ENCODE data around the gene SIN3B. TPM values are rescaled to one million over a fixed set of nuclear protein-coding genes. Genes with fewer than 3 reads are reported as not detected.

The SIN3B gene
- polyA plus RNA-seq, 3 donors = 7.2 to 154 (median 10.2) TPM

DNA sequence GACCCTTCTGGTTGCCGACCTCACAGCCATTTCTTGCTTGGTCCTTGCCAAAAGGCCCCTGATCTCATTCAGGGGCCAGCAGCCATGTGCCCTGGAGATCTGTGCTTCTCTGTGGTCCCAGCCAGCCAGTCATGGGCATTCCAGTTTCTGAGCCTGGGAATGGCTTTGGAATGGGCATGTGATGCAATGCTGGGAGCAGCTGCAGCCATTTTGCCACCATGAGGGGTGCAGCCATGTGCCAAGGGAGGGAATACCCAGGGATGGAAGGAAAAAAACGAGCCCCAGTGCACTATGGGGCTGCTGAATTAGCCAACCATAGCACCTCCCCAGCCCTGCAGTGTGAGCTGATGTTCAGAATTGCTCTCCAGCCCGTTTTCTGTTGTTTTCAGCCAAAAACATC, 85.9 kb downstream of the SIN3B start:
- Histone ChIP-seq H3K9me3 (replicated peaks in 1 of 2; ENCODE audit: control insufficient read depth in 1 of 2, insufficient read depth in 1 of 2, low read length in 2 of 2) (peaks cover 29 to 44% of the 10 kb centered on the region in 2 donors), H3K27me3 (ENCODE audit: control insufficient read depth in 2 of 2, insufficient read depth in 2 of 2, low read length in 2 of 2) (no peaks in the 10 kb centered on the region)
- peaks cover 8 to 21% (median 21%) of the 10 kb centered on the region in 3 donors for H3K27me3 Mint-ChIP-seq (ENCODE audit: low read depth in 3 of 3)

DNA sequence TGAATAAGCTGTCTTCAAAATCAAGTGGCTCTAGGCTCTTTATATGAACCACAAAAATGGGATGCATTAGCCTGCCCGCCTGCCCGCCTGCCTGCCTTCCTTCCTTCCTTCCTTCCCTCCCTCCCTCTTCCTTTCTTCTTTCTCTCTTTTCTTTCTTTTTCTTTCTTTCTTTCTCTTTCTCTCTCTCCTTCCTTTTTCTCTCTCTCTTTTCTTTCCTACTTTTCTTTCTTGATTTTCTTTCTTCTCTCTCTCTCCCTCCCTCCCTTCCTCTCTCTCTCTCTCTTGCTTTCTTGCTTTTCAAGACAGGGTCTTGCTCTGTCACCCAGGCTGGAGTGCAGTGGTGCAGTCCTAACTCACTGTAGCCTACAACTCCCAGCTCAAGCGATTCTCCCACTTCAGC, 86.5 kb downstream of the SIN3B start:
- H3K4me1 Mint-ChIP-seq = peaks cover 3% of the 10 kb centered on the region
- DNase-seq = no peak
- H3K36me3 ChIP-seq (replicated peaks in 1 of 2; ENCODE audit: control insufficient read depth in 1 of 2, insufficient read depth in 2 of 2, low read length in 2 of 2) = peaks cover 0 to 8% of the 10 kb centered on the region in 2 donors
- TF ChIP-seq, protein P1, sequence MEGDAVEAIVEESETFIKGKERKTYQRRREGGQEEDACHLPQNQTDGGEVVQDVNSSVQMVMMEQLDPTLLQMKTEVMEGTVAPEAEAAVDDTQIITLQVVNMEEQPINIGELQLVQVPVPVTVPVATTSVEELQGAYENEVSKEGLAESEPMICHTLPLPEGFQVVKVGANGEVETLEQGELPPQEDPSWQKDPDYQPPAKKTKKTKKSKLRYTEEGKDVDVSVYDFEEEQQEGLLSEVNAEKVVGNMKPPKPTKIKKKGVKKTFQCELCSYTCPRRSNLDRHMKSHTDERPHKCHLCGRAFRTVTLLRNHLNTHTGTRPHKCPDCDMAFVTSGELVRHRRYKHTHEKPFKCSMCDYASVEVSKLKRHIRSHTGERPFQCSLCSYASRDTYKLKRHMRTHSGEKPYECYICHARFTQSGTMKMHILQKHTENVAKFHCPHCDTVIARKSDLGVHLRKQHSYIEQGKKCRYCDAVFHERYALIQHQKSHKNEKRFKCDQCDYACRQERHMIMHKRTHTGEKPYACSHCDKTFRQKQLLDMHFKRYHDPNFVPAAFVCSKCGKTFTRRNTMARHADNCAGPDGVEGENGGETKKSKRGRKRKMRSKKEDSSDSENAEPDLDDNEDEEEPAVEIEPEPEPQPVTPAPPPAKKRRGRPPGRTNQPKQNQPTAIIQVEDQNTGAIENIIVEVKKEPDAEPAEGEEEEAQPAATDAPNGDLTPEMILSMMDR (IDR thresholded peaks at IDR 0.05) = no peak
- no peak overlapping the region for H3K9ac ChIP-seq (ENCODE audit: insufficient read depth, low read length, poor library complexity, severe bottlenecking)
- H3K9me3 Mint-ChIP-seq = peaks cover 33 to 54% (median 47%) of the 10 kb centered on the region in 7 donors
- peaks cover 11 to 21% (median 20%) of the 10 kb centered on the region in 3 donors for H3K27me3 Mint-ChIP-seq (ENCODE audit: low read depth in 3 of 3)
- no peaks in the 10 kb centered on the region for H3K79me2 ChIP-seq (ENCODE audit: insufficient read depth, low read length)
- no peak overlapping the region for H3K27ac ChIP-seq (ENCODE audit: low read depth in 1 of 2, low read length in 2 of 2)
- no peak overlapping the region for H3K4me3 ChIP-seq (replicated peaks in 1 of 3; ENCODE audit: low read depth in 2 of 3, low read length in 3 of 3)
- H2AFZ ChIP-seq (ENCODE audit: insufficient read depth, low read depth, low read length, poor library complexity, severe bottlenecking) = no peak overlapping the region
- 59% methylated on average over 2 of the region's 3 CpGs for WGBS (ENCODE audit: insufficient coverage)
- intact Hi-C loops (cut with micrococcal nuclease) = no loop called here
- peaks cover 0 to 2% of the 10 kb centered on the region in 2 donors for H3K36me3 Mint-ChIP-seq
- no peak overlapping the region for H3K4me2 ChIP-seq (replicated peaks; ENCODE audit: extremely low read depth, low read length, poor library complexity, severe bottlenecking)
- no peaks in the 10 kb centered on the region for H4K20me1 ChIP-seq (ENCODE audit: insufficient read depth, low read length)
- no peak overlapping the region for H3K27ac Mint-ChIP-seq
- H3K27me3 ChIP-seq (ENCODE audit: control insufficient read depth in 2 of 2, insufficient read depth in 2 of 2, low read length in 2 of 2) = no peaks in the 10 kb centered on the region
- no peaks in the 10 kb centered on the region for H3K4me1 ChIP-seq (ENCODE audit: control insufficient read depth in 1 of 2, insufficient read depth in 2 of 2, low read length in 2 of 2)
- peaks cover 29 to 44% of the 10 kb centered on the region in 2 donors for H3K9me3 ChIP-seq (replicated peaks in 1 of 2; ENCODE audit: control insufficient read depth in 1 of 2, insufficient read depth in 1 of 2, low read length in 2 of 2)
- no peak overlapping the region for H3K4me3 Mint-ChIP-seq

More for the DNA sequence above, 85.9 kb downstream of the SIN3B start:
- H3K4me3 Mint-ChIP-seq = no peak overlapping the region
- H3K4me1 ChIP-seq (ENCODE audit: control insufficient read depth in 1 of 2, insufficient read depth in 2 of 2, low read length in 2 of 2) = no peaks in the 10 kb centered on the region
- H3K36me3 ChIP-seq (replicated peaks in 1 of 2; ENCODE audit: control insufficient read depth in 1 of 2, insufficient read depth in 2 of 2, low read length in 2 of 2) = peaks cover 0 to 8% of the 10 kb centered on the region in 2 donors
- no peak overlapping the region for H3K27ac ChIP-seq (ENCODE audit: low read depth in 1 of 2, low read length in 2 of 2)
- WGBS (ENCODE audit: insufficient coverage) = 60% methylated on average over 3 of the region's 3 CpGs
- no peaks in the 10 kb centered on the region for H3K79me2 ChIP-seq (ENCODE audit: insufficient read depth, low read length)
- H3K4me3 ChIP-seq (replicated peaks in 1 of 3; ENCODE audit: low read depth in 2 of 3, low read length in 3 of 3) = no peak overlapping the region
- TF ChIP-seq, protein P1 (IDR thresholded peaks at IDR 0.05) = no peak
- no peaks in the 10 kb centered on the region for H4K20me1 ChIP-seq (ENCODE audit: insufficient read depth, low read length)
- no peak overlapping the region for H3K27ac Mint-ChIP-seq
- H3K9me3 Mint-ChIP-seq = peaks cover 33 to 54% (median 46%) of the 10 kb centered on the region in 7 donors
- intact Hi-C loops (cut with micrococcal nuclease) = no loop called here
- peaks cover 3% of the 10 kb centered on the region for H3K4me1 Mint-ChIP-seq
- no peak for DNase-seq
- H3K9ac ChIP-seq (ENCODE audit: insufficient read depth, low read length, poor library complexity, severe bottlenecking) = no peak overlapping the region
- peaks cover 0 to 2% of the 10 kb centered on the region in 2 donors for H3K36me3 Mint-ChIP-seq
- no peak overlapping the region for H2AFZ ChIP-seq (ENCODE audit: insufficient read depth, low read depth, low read length, poor library complexity, severe bottlenecking)
- H3K4me2 ChIP-seq (replicated peaks; ENCODE audit: extremely low read depth, low read length, poor library complexity, severe bottlenecking) = no peak overlapping the region

Data from CD14-positive monocyte (primary cell).